ENCODE results near the gene BIK.

The BIK gene

GRCh38 chr22:43127166-43127908 is 16.8 kb downstream of the BIK start:
- Histone ChIP-seq H3K27me3 (replicated peaks; ENCODE audit: control insufficient read depth, insufficient read depth, low read length) (no peaks in the 10 kb centered on the region), H3K36me3 (ENCODE audit: control insufficient read depth, insufficient read depth, low read length) (peaks cover 2% of the 10 kb centered on the region), H3K4me3 (replicated peaks; ENCODE audit: low read depth, low read length) (no peak overlapping the region)
- TF ChIP-seq, protein P1, sequence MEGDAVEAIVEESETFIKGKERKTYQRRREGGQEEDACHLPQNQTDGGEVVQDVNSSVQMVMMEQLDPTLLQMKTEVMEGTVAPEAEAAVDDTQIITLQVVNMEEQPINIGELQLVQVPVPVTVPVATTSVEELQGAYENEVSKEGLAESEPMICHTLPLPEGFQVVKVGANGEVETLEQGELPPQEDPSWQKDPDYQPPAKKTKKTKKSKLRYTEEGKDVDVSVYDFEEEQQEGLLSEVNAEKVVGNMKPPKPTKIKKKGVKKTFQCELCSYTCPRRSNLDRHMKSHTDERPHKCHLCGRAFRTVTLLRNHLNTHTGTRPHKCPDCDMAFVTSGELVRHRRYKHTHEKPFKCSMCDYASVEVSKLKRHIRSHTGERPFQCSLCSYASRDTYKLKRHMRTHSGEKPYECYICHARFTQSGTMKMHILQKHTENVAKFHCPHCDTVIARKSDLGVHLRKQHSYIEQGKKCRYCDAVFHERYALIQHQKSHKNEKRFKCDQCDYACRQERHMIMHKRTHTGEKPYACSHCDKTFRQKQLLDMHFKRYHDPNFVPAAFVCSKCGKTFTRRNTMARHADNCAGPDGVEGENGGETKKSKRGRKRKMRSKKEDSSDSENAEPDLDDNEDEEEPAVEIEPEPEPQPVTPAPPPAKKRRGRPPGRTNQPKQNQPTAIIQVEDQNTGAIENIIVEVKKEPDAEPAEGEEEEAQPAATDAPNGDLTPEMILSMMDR (IDR thresholded peaks at IDR 0.05; ENCODE audit: insufficient read depth, low read length, poor library complexity, severe bottlenecking) = no peak
- no peak for DNase-seq (ENCODE audit: extremely low read depth, insufficient read length)

GRCh38 chr22:43128116-43128515 is 17.6 kb downstream of the BIK start:
- DNase-seq (ENCODE audit: extremely low read depth, insufficient read length) = no peak
- H3K36me3 ChIP-seq (ENCODE audit: control insufficient read depth, insufficient read depth, low read length) = peaks cover 4% of the 10 kb centered on the region
- H3K4me3 ChIP-seq (replicated peaks; ENCODE audit: low read depth, low read length) = no peak overlapping the region
- no peaks in the 10 kb centered on the region for H3K27me3 ChIP-seq (replicated peaks; ENCODE audit: control insufficient read depth, insufficient read depth, low read length)
- TF ChIP-seq, protein P1 (IDR thresholded peaks at IDR 0.05; ENCODE audit: insufficient read depth, low read length, poor library complexity, severe bottlenecking) = no peak

DNA sequence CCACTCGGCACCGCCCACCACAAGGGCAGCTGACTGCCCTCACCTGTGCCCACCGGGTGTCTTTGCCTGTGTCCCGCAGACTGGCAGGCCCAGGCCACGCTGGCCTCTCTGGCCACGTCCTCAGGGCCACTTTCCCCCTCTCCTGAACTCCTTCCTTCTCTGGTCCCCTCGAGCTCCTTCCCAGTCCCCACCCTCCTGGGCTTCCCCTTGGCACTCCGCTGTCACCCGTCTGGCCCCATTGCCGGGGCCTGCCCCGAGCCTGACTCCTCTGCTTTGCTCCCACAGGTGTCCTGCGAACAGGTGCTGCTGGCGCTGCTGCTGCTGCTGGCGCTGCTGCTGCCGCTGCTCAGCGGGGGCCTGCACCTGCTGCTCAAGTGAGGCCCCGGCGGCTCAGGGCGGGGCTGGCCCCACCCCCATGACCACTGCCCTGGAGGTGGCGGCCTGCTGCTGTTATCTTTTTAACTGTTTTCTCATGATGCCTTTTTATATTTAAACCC is 18.4 kb downstream of the BIK start:
- TF ChIP-seq, protein P1 (IDR thresholded peaks at IDR 0.05; ENCODE audit: insufficient read depth, low read length, poor library complexity, severe bottlenecking) = no peak
- Histone ChIP-seq H3K4me3 (replicated peaks; ENCODE audit: low read depth, low read length) (no peak overlapping the region), H3K36me3 (ENCODE audit: control insufficient read depth, insufficient read depth, low read length) (peaks cover 7% of the 10 kb centered on the region), H3K27me3 (replicated peaks; ENCODE audit: control insufficient read depth, insufficient read depth, low read length) (no peaks in the 10 kb centered on the region)
- no peak for DNase-seq (ENCODE audit: extremely low read depth, insufficient read length)

DNA sequence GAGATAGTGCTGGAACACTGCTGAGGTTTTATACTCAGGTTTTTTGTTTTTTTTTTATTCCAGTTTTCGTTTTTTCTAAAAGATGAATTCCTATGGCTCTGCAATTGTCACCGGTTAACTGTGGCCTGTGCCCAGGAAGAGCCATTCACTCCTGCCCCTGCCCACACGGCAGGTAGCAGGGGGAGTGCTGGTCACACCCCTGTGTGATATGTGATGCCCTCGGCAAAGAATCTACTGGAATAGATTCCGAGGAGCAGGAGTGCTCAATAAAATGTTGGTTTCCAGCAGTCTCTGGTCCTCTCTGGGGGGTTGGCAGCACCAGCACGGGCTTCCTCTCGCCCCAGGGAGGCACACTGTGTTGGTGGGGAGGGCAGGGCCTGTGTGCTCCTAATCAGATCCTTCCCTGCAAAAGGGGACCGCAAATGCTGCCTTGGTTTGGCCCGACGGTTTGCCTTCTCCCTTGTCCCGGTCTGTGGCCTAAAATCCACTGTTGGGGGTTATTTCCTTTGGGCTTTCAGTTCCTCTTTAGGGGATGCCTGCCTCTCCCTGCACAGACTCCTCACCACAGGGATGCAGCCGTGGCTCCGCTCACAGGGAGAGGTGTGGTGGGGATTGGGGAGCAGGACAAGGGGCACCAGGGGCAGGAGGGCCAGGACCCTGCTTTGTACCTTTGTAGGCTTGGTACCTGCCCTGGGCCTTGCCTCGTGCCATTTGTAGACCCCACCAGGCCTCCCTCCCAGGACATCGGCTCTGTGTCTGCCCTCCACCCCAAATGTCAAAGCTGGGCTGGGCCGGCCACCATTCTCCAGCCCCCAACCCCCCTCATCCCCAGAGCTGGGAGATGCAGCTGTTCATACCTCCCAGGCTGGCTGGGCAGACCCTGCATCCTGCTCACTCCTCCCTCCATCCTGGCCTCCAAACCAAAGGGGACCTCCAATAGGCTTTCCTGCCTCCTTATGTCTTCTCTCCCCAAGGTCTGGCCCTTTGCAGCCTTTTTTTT is 19.2 kb downstream of the BIK start:
- no peak for DNase-seq (ENCODE audit: extremely low read depth, insufficient read length)

DNA sequence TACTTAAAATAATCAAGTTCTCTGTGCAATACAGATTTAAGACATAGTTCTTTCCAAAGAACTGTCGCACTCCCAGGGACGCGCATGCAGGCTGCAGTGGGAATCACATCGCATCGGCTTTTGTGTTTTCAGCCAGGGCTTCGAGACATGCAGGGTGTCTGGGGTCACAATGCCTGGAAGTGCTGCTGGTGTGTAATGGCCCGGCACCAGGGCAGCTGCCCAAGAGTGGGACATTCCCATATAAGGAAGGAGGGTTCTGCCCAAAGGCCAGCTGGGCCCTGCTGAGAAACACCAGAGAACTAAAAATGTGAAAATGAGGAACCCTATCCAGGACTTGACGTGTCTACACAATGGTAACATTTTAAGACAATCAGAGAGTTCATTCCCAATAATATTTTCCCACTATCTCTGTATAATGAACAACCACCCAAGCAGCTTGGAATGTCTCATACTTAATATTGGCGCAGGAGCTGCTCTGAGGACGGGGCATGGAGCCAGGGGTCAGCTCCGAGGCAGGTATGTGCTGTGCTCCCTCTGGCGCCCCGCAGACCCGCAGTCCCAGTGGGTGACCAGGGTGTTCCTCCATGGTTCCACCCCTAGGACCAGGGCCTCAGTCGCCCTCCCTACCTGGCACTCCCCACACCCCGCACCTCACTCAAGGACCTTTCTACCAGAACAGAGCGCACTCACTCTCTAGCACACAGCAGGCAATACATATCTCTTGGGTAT is 21.4 kb downstream of the BIK start:
- H3K36me3 ChIP-seq (ENCODE audit: control insufficient read depth, insufficient read depth, low read length) = peaks cover 20% of the 10 kb centered on the region
- DNase-seq (ENCODE audit: extremely low read depth, insufficient read length) = no peak
- TF ChIP-seq, protein P1 (IDR thresholded peaks at IDR 0.05; ENCODE audit: insufficient read depth, low read length, poor library complexity, severe bottlenecking) = no peak

More for the DNA sequence above, 19.2 kb downstream of the BIK start:
- Histone ChIP-seq H3K27me3 (replicated peaks; ENCODE audit: control insufficient read depth, insufficient read depth, low read length) (no peaks in the 10 kb centered on the region), H3K4me3 (replicated peaks; ENCODE audit: low read depth, low read length) (no peak overlapping the region), H3K36me3 (ENCODE audit: control insufficient read depth, insufficient read depth, low read length) (peaks cover 12% of the 10 kb centered on the region)
- TF ChIP-seq, protein P1 (IDR thresholded peaks at IDR 0.05; ENCODE audit: insufficient read depth, low read length, poor library complexity, severe bottlenecking) = no peak

More for the DNA sequence above, 21.4 kb downstream of the BIK start:
- Histone ChIP-seq H3K4me3 (replicated peaks; ENCODE audit: low read depth, low read length) (no peak overlapping the region), H3K27me3 (replicated peaks; ENCODE audit: control insufficient read depth, insufficient read depth, low read length) (no peaks in the 10 kb centered on the region)

Data from GM06990 (cell line).